Smooth muscle cell (in vitro differentiated cells): ENCODE measurements around the gene ITPR2. TPM values are rescaled to one million over a fixed set of nuclear protein-coding genes. Genes with fewer than 3 reads are reported as not detected.

Experiments
- DNase-seq: peaks from one replicate; lab custom pipeline; 2025; ENCODE audit not compliant: unreplicated experiment; lab: John Stamatoyannopoulos, UW
- H2AFZ ChIP-seq: fragments of 200-600 bp; sonication (generic); 2 replicates; pipeline ENCODE4 v1.6.0; 2016; ENCODE audit warnings: antibody characterized with exemption, low read depth, mild to moderate bottlenecking
- H3F3A ChIP-seq: fragments of 200-600 bp; sonication (generic); 2 replicates; pipeline ENCODE4 v1.6.0; 2017; ENCODE audit warnings: antibody characterized with exemption, low read depth
- H3K27ac ChIP-seq: fragments of 200-600 bp; sonication (generic); 2 replicates; pipeline ENCODE4 v1.5.1; 2016; ENCODE audit warnings: low read depth, mild to moderate bottlenecking
- H3K27me3 ChIP-seq: fragments of 200-600 bp; sonication (generic); 2 replicates; pipeline ENCODE4 v1.6.1; 2016; ENCODE audit warnings: low read depth, mild to moderate bottlenecking
- H3K36me3 ChIP-seq: fragments of 200-600 bp; sonication (generic); 2 replicates; pipeline ENCODE4 v1.5.1; 2016; ENCODE audit warnings: low read depth
- H3K4me1 ChIP-seq: fragments of 200-600 bp; sonication (generic); 2 replicates; pipeline ENCODE4 v1.5.1; 2016; ENCODE audit warnings: low read depth
- H3K4me2 ChIP-seq: fragments of 200-600 bp; sonication (generic); 2 replicates; pipeline ENCODE4 v1.6.0; 2016; ENCODE audit warnings: mild to moderate bottlenecking
- H3K4me3 ChIP-seq: fragments of 200-600 bp; sonication (generic); 2 replicates; pipeline ENCODE4 v1.5.1; 2016; ENCODE audit warnings: mild to moderate bottlenecking
- H3K79me2 ChIP-seq: fragments of 200-600 bp; sonication (generic); 2 replicates; pipeline ENCODE4 v1.6.0; 2016; ENCODE audit warnings: low read depth, mild to moderate bottlenecking
- H3K9ac ChIP-seq: fragments of 200-600 bp; sonication (generic); 2 replicates; pipeline ENCODE4 v1.6.0; 2016; ENCODE audit warnings: low read depth
- H3K9me3 ChIP-seq: fragments of 200-600 bp; sonication (generic); replicated peaks from 2 replicates; pipeline ENCODE4 v1.5.1; 2016; ENCODE audit warnings: low read depth
- H4K20me1 ChIP-seq: fragments of 200-600 bp; sonication (generic); 2 replicates; pipeline ENCODE4 v1.6.0; 2016; ENCODE audit warnings: low read depth
- CTCF ChIP-seq: fragments of 200-600 bp; sonication (generic); IDR thresholded peaks from 2 replicates; pipeline ENCODE4 v1.5.1; 2017; ENCODE audit warnings: borderline replicate concordance, mild to moderate bottlenecking, antibody characterized with exemption; ENCODE audit not compliant: insufficient read depth, poor library complexity, severe bottlenecking
- WGBS: methylation state at CpG from one replicate; pipeline ENCODE4 v1.1.7; 2016; ENCODE audit warnings: low lambda C conversion rate; 5-methylcytosine and 5-hydroxymethylcytosine counted together
- polyA plus RNA-seq: library from polyadenylated mRNA; unstranded; fragments of >200 nt; fragmentation: Nextera tagmentation; extraction: Ambion mirVana; gene quantifications from 2 replicates; pipeline ENCODE4 v1.2.1, GENCODE V29; 2016
- total RNA-seq: library from RNA; depleted of rRNA; stranded (reverse); fragments of >200 nt; gene quantifications from 2 replicates; pipeline ENCODE4 v1.2.3, GENCODE V29; 2014

The ITPR2 gene
- total and polyA plus RNA-seq, 2 experiments from 2014 or later = 6.8 to 17.4 TPM

- H3K9ac ChIP-seq = no peak overlapping the region
- TF ChIP-seq CTCF = no peak
- no peaks in the 10 kb centered on the region for H3K79me2 ChIP-seq
- no peaks in the 10 kb centered on the region for H3F3A ChIP-seq
- no peaks in the 10 kb centered on the region for H4K20me1 ChIP-seq
- H2AFZ ChIP-seq = no peak overlapping the region
- no peak overlapping the region for H3K27ac ChIP-seq
- no peak overlapping the region for H3K4me3 ChIP-seq
- no peak for DNase-seq
- H3K4me2 ChIP-seq = no peak overlapping the region
- no peaks in the 10 kb centered on the region for H3K4me1 ChIP-seq
- no peaks in the 10 kb centered on the region for H3K36me3 ChIP-seq
- no peaks in the 10 kb centered on the region for H3K27me3 ChIP-seq
- H3K9me3 ChIP-seq = no peaks in the 10 kb centered on the region
- 94% methylated on average over 3 of the region's 3 CpGs for WGBS
Observed at GRCh38 chr12:26537651-26538050, 295.3 kb downstream of the ITPR2 start.

DNA sequence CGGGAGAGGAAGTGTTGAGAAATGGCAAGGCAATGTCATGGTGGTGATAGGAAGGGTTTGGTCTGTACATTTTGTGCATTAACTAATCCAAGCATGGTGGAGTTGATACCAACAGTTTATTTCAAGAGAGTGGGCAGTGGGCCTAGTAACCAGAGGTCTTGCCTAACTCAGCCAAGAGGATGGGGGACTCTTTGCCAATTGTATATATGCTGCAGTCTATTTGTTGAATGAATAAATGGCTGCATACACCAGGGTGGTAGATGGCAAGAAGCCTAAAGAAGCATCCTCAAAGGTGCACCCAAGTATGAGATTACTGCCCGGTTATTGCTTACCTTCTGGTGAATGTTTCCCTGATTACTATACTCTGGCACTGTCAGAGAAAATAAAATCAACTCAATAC is 295.9 kb downstream of the ITPR2 start:
- Histone ChIP-seq H3K4me2 (no peak overlapping the region), H2AFZ (no peak overlapping the region), H3K9me3 (no peaks in the 10 kb centered on the region), H3K27ac (no peak overlapping the region), H3K36me3 (no peaks in the 10 kb centered on the region), H3K27me3 (no peaks in the 10 kb centered on the region), H3K4me3 (no peak overlapping the region), H3K79me2 (no peaks in the 10 kb centered on the region), H3K9ac (no peak overlapping the region), H4K20me1 (no peaks in the 10 kb centered on the region), H3K4me1 (no peaks in the 10 kb centered on the region), H3F3A (no peaks in the 10 kb centered on the region)
- TF ChIP-seq CTCF = no peak
- WGBS = 93% methylated on average over 2 of the region's 2 CpGs
- no peak for DNase-seq

GRCh38 chr12:26535826-26536225 is 297.2 kb downstream of the ITPR2 start:
- no peak overlapping the region for H3K27ac ChIP-seq
- no peak overlapping the region for H3K4me2 ChIP-seq
- DNase-seq = no peak
- no peaks in the 10 kb centered on the region for H3K9me3 ChIP-seq
- no peaks in the 10 kb centered on the region for H3K79me2 ChIP-seq
- no peaks in the 10 kb centered on the region for H3F3A ChIP-seq
- 95% methylated on average over 4 of the region's 4 CpGs for WGBS
- no peaks in the 10 kb centered on the region for H3K27me3 ChIP-seq
- H4K20me1 ChIP-seq = no peaks in the 10 kb centered on the region
- H3K9ac ChIP-seq = no peak overlapping the region
- no peaks in the 10 kb centered on the region for H3K4me1 ChIP-seq
- H3K36me3 ChIP-seq = no peaks in the 10 kb centered on the region
- H3K4me3 ChIP-seq = no peak overlapping the region
- no peak for TF ChIP-seq CTCF
- no peak overlapping the region for H2AFZ ChIP-seq

DNA sequence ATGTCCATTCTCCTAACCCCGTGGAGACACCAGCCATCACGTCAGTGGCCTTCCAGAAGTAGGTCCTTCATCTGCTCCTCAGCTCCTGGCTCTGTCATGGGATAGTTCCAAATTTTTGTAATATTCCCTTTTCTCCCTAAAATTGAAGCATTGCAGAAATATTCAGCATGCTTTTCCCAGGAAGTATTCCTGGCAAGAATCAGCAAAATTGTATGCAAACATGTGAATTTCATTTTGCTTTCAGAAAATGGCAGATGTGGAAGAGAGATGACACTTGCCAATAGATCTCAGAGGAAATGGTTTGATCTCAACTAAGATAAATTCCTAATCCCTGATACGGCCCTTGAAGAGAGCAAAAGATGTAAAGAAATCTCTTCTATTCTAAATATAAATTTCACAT is 298.9 kb downstream of the ITPR2 start:
- H2AFZ ChIP-seq = no peak overlapping the region
- no peaks in the 10 kb centered on the region for H3K9me3 ChIP-seq
- no peaks in the 10 kb centered on the region for H3K4me1 ChIP-seq
- TF ChIP-seq CTCF = no peak
- no peak for DNase-seq
- H3K27ac ChIP-seq = no peak overlapping the region
- no peaks in the 10 kb centered on the region for H3K27me3 ChIP-seq
- no peaks in the 10 kb centered on the region for H3K36me3 ChIP-seq
- WGBS = 95% methylated on average over 3 of the region's 3 CpGs
- no peak overlapping the region for H3K4me3 ChIP-seq
- H3K4me2 ChIP-seq = no peak overlapping the region
- H3F3A ChIP-seq = no peaks in the 10 kb centered on the region
- H3K79me2 ChIP-seq = no peaks in the 10 kb centered on the region
- H4K20me1 ChIP-seq = no peaks in the 10 kb centered on the region
- H3K9ac ChIP-seq = no peak overlapping the region
